HEK293 (cell line): ENCODE measurements around the gene NYAP2.

Experiments
- CTCF ChIA-PET: fragments of 350-600 bp; formaldehyde crosslinking; extraction: SDS; loops from one replicate; lab custom pipeline; 2021; ENCODE audit warnings: antibody characterized with exemption; lab: Yijun Ruan, JAX
- POLR2A ChIA-PET: fragments of 300-600 bp; formaldehyde crosslinking; extraction: SDS; loops from one replicate; lab custom pipeline; 2020; ENCODE audit warnings: antibody characterized with exemption, inconsistent platforms; lab: Yijun Ruan, JAX
- H3K27ac ChIP-seq: fragments of 200-500 bp; sonication (Bioruptor generic); 2 replicates; pipeline ENCODE4 v1.5.1; 2014; ENCODE audit warnings: low read depth, low read length, control low read depth, inconsistent platforms; ENCODE audit errors: extremely low read depth
- H3K36me3 ChIP-seq, 2 experiments: fragments of 200-500 bp in 1 of 2; sonication (Bioruptor generic) in 1 of 2; 1 replicate in 1 of 2; 2 replicates in 1 of 2; pipeline ENCODE4 v1.5.1; 2014 to 2017; ENCODE audit warnings: inconsistent platforms in 2 of 2, low read length in 2 of 2; ENCODE audit not compliant: control insufficient read depth in 2 of 2, insufficient read depth in 1 of 2
- H3K4me1 ChIP-seq: fragments of 200-500 bp; sonication (Bioruptor generic); 2 replicates; pipeline ENCODE4 v1.5.1; 2014; ENCODE audit warnings: mild to moderate bottlenecking, low read length, inconsistent platforms; ENCODE audit not compliant: control insufficient read depth, insufficient read depth
- H3K4me3 ChIP-seq: 2 replicates; pipeline ENCODE4 v1.5.1; 2011; ENCODE audit warnings: low read depth, mild to moderate bottlenecking, control low read depth, low read length, moderate library complexity
- H3K9me3 ChIP-seq: fragments of 200-500 bp; sonication (Bioruptor generic); 2 replicates; pipeline ENCODE4 v1.5.1; 2014; ENCODE audit warnings: low read depth, low read length, inconsistent platforms; ENCODE audit not compliant: control insufficient read depth, insufficient read depth
- HOXA7 ChIP-seq: sonication (generic); formaldehyde crosslinking; IDR thresholded peaks from 2 replicates; pipeline ENCODE4 v1.8.1; 2022; ENCODE audit warnings: missing genetic modification reagents, borderline replicate concordance
- KLF16 ChIP-seq: fragments of 450-650 bp; formaldehyde crosslinking; IDR thresholded peaks from 2 replicates; pipeline ENCODE4 v1.5.1; 2017; ENCODE audit warnings: missing biosample characterization, missing genetic modification characterization
- SALL2 ChIP-seq: fragments of 450-650 bp; formaldehyde crosslinking; IDR thresholded peaks from 2 replicates; pipeline ENCODE4 v1.5.0; 2017; ENCODE audit warnings: missing biosample characterization, mild to moderate bottlenecking, missing genetic modification characterization, borderline replicate concordance
- ZBTB20 ChIP-seq: fragments of 450-650 bp; formaldehyde crosslinking; IDR thresholded peaks from 2 replicates; pipeline ENCODE4 v1.5.1; 2016; ENCODE audit warnings: missing biosample characterization, missing genetic modification characterization
- ZBTB8A ChIP-seq: fragments of 450-650 bp; formaldehyde crosslinking; IDR thresholded peaks from 2 replicates; pipeline ENCODE4 v1.5.1; 2016; ENCODE audit warnings: missing biosample characterization, missing genetic modification characterization
- ZEB2 ChIP-seq: fragments of 450-650 bp; formaldehyde crosslinking; IDR thresholded peaks from 2 replicates; pipeline ENCODE4 v1.5.1; 2016; ENCODE audit warnings: missing biosample characterization, missing genetic modification characterization
- ZFP69B ChIP-seq: fragments of 450-650 bp; formaldehyde crosslinking; IDR thresholded peaks from 2 replicates; pipeline ENCODE4 v1.5.1; 2016; ENCODE audit warnings: missing biosample characterization, missing genetic modification characterization
- ZNF138 ChIP-seq: fragments of 450-650 bp; formaldehyde crosslinking; IDR thresholded peaks from 2 replicates; pipeline ENCODE4 v1.5.1; 2016; ENCODE audit warnings: missing biosample characterization, missing genetic modification characterization, borderline replicate concordance
- ZNF155 ChIP-seq: fragments of 450-650 bp; formaldehyde crosslinking; IDR thresholded peaks from 2 replicates; pipeline ENCODE4 v1.5.1; 2016; ENCODE audit warnings: missing biosample characterization, missing genetic modification characterization
- ZNF2 ChIP-seq: fragments of 450-650 bp; formaldehyde crosslinking; IDR thresholded peaks from 2 replicates; pipeline ENCODE4 v1.5.1; 2016; ENCODE audit warnings: missing biosample characterization, missing genetic modification characterization
- ZNF311 ChIP-seq: fragments of 450-650 bp; formaldehyde crosslinking; IDR thresholded peaks from 2 replicates; pipeline ENCODE4 v1.5.1; 2017; ENCODE audit warnings: missing biosample characterization, missing genetic modification characterization, borderline replicate concordance
- ZNF394 ChIP-seq: fragments of 450-650 bp; formaldehyde crosslinking; IDR thresholded peaks from 2 replicates; pipeline ENCODE4 v1.5.1; 2016; ENCODE audit warnings: missing biosample characterization, missing genetic modification characterization, mild to moderate bottlenecking, moderate library complexity, borderline replicate concordance
- ZNF449 ChIP-seq: fragments of 450-650 bp; formaldehyde crosslinking; IDR thresholded peaks from 2 replicates; pipeline ENCODE4 v1.5.1; 2017; ENCODE audit warnings: missing biosample characterization, mild to moderate bottlenecking, missing genetic modification characterization, moderate library complexity
- ZNF510 ChIP-seq: fragments of 450-650 bp; formaldehyde crosslinking; IDR thresholded peaks from 2 replicates; pipeline ENCODE4 v1.5.1; 2018; ENCODE audit warnings: mild to moderate bottlenecking, missing genetic modification characterization, missing biosample characterization; ENCODE audit not compliant: insufficient replicate concordance
- ZNF596 ChIP-seq: fragments of 450-650 bp; IDR thresholded peaks from 2 replicates; pipeline ENCODE4 v1.5.0; 2018; ENCODE audit warnings: missing biosample characterization, mild to moderate bottlenecking, missing genetic modification characterization, moderate library complexity
- ZNF626 ChIP-seq: fragments of 450-650 bp; sonication (Bioruptor Pico); formaldehyde crosslinking; IDR thresholded peaks from 2 replicates; pipeline ENCODE4 v1.5.1; 2018; ENCODE audit warnings: missing biosample characterization, missing genetic modification characterization, inconsistent platforms
- ZNF645 ChIP-seq: fragments of 450-650 bp; formaldehyde crosslinking; IDR thresholded peaks from 2 replicates; pipeline ENCODE4; 2016; ENCODE audit warnings: missing biosample characterization, missing genetic modification characterization
- ZNF677 ChIP-seq: fragments of 450-650 bp; IDR thresholded peaks from 2 replicates; pipeline ENCODE4 v1.5.0; 2018; ENCODE audit warnings: missing biosample characterization, mild to moderate bottlenecking, missing genetic modification characterization, moderate library complexity
- ZNF792 ChIP-seq: fragments of 450-650 bp; formaldehyde crosslinking; IDR thresholded peaks from 2 replicates; pipeline ENCODE4 v1.5.1; 2016; ENCODE audit warnings: missing biosample characterization, missing genetic modification characterization

Gene NYAP2

GRCh38 chr2:225693259-225693658 is 293.7 kb downstream of the NYAP2 start:
- H3K27ac ChIP-seq: no peak overlapping the region
- TF ChIP-seq ZNF155 (tag by site-specific recombination) (no peak), ZNF449 (tag by site-specific recombination) (no peak), ZBTB20 (tag by site-specific recombination) (no peak), ZNF677 (no peak)
- no peaks in the 10 kb centered on the region for H3K9me3 ChIP-seq
- H3K4me1 ChIP-seq: no peaks in the 10 kb centered on the region
- H3K4me3 ChIP-seq: no peak overlapping the region
- ChIA-PET CTCF (interaction anchor here (0.7 kb wide), 1 partner anchor 9 kb away, joined by 4 read pairs; no protein-coding TSS in a partner anchor), POLR2A (no interaction called here)
- no peaks in the 10 kb centered on the region for H3K36me3 ChIP-seq

- ChIA-PET CTCF (no interaction called here), POLR2A (no interaction called here)
- no peak for TF ChIP-seq ZFP69B (tag by site-specific recombination)
- no peak overlapping the region for H3K4me3 ChIP-seq
- no peak overlapping the region for H3K27ac ChIP-seq
- H3K36me3 ChIP-seq: no peaks in the 10 kb centered on the region
- no peaks in the 10 kb centered on the region for H3K4me1 ChIP-seq
- no peaks in the 10 kb centered on the region for H3K9me3 ChIP-seq
Observed at GRCh38 chr2:225694664-225695063, 295.2 kb downstream of the NYAP2 start.

GRCh38 chr2:225697936-225698335 is 298.4 kb downstream of the NYAP2 start:
- Histone ChIP-seq H3K36me3 (no peaks in the 10 kb centered on the region), H3K9me3 (no peaks in the 10 kb centered on the region), H3K4me3 (no peak overlapping the region), H3K4me1 (no peaks in the 10 kb centered on the region), H3K27ac (no peak overlapping the region)
- CTCF ChIA-PET: no interaction called here
- TF ChIP-seq HOXA7 (CRISPR knock-in tag) (no peak), ZNF138 (no peak), ZNF645 (tag by site-specific recombination) (no peak), SALL2 (no peak), ZNF596 (tag by site-specific recombination) (no peak), ZNF311 (no peak), ZEB2 (tag by site-specific recombination) (no peak), ZNF626 (no peak), ZNF510 (tag by site-specific recombination) (no peak), ZNF792 (no peak), ZNF394 (no peak), ZBTB8A (tag by site-specific recombination) (no peak), ZNF2 (tag by site-specific recombination) (no peak), ZNF677 (no peak), KLF16 (tag by site-specific recombination) (no peak)
- POLR2A ChIA-PET: no interaction called here
